ENCODE measurements around the gene UNG. TPM values are rescaled to one million over a fixed set of nuclear protein-coding genes. Genes with fewer than 3 reads are reported as not detected.

Gene UNG
- total and polyA plus RNA-seq, 2 experiments from 2014 or later: 90.5 to 209 TPM

DNA sequence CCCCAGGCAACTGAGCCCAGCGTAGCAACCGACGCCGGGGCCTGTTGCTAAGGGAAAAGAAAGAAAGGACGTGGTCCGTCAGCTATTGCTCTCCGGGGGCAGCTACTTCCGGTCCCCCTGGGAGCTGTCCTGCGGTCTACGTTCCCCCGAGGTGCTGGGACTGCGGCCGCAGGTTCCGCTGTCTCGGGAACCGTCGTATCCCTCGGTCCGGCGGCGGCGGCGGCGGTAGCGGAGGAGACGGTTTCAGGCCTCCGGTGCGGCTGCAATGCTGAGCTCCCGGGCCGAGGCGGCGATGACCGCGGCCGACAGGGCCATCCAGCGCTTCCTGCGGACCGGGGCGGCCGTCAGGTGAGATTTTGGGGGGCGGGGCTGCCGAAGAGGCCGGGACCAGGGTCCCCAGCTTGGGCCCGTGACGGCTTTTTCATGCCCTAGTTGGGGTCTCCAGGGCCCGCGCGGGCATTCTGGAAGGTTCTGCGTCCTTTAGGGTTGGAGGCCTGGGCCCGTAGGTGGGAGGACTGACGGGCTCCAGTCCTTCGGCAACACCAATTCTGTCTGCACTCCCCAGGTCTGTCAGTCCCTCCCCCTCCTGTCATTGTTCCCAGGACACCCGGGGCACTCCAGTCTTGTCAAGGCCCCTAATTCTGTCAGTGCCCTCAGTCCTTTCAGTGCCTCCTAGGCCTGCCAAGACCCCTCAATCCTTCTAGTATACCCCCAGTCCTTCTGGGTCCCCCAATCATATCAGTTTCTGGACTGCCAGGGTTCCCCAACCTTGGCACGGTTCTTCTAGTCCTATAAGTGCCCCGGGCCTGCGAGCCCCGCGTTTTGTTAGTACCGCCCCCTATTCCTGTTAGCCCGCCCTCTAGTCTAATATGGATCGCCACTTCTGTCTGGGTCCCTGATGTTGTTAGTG, 44.7 kb upstream of the UNG start, which contains the start of gene USP30 (continued):
- TF ChIP-seq, protein P1, sequence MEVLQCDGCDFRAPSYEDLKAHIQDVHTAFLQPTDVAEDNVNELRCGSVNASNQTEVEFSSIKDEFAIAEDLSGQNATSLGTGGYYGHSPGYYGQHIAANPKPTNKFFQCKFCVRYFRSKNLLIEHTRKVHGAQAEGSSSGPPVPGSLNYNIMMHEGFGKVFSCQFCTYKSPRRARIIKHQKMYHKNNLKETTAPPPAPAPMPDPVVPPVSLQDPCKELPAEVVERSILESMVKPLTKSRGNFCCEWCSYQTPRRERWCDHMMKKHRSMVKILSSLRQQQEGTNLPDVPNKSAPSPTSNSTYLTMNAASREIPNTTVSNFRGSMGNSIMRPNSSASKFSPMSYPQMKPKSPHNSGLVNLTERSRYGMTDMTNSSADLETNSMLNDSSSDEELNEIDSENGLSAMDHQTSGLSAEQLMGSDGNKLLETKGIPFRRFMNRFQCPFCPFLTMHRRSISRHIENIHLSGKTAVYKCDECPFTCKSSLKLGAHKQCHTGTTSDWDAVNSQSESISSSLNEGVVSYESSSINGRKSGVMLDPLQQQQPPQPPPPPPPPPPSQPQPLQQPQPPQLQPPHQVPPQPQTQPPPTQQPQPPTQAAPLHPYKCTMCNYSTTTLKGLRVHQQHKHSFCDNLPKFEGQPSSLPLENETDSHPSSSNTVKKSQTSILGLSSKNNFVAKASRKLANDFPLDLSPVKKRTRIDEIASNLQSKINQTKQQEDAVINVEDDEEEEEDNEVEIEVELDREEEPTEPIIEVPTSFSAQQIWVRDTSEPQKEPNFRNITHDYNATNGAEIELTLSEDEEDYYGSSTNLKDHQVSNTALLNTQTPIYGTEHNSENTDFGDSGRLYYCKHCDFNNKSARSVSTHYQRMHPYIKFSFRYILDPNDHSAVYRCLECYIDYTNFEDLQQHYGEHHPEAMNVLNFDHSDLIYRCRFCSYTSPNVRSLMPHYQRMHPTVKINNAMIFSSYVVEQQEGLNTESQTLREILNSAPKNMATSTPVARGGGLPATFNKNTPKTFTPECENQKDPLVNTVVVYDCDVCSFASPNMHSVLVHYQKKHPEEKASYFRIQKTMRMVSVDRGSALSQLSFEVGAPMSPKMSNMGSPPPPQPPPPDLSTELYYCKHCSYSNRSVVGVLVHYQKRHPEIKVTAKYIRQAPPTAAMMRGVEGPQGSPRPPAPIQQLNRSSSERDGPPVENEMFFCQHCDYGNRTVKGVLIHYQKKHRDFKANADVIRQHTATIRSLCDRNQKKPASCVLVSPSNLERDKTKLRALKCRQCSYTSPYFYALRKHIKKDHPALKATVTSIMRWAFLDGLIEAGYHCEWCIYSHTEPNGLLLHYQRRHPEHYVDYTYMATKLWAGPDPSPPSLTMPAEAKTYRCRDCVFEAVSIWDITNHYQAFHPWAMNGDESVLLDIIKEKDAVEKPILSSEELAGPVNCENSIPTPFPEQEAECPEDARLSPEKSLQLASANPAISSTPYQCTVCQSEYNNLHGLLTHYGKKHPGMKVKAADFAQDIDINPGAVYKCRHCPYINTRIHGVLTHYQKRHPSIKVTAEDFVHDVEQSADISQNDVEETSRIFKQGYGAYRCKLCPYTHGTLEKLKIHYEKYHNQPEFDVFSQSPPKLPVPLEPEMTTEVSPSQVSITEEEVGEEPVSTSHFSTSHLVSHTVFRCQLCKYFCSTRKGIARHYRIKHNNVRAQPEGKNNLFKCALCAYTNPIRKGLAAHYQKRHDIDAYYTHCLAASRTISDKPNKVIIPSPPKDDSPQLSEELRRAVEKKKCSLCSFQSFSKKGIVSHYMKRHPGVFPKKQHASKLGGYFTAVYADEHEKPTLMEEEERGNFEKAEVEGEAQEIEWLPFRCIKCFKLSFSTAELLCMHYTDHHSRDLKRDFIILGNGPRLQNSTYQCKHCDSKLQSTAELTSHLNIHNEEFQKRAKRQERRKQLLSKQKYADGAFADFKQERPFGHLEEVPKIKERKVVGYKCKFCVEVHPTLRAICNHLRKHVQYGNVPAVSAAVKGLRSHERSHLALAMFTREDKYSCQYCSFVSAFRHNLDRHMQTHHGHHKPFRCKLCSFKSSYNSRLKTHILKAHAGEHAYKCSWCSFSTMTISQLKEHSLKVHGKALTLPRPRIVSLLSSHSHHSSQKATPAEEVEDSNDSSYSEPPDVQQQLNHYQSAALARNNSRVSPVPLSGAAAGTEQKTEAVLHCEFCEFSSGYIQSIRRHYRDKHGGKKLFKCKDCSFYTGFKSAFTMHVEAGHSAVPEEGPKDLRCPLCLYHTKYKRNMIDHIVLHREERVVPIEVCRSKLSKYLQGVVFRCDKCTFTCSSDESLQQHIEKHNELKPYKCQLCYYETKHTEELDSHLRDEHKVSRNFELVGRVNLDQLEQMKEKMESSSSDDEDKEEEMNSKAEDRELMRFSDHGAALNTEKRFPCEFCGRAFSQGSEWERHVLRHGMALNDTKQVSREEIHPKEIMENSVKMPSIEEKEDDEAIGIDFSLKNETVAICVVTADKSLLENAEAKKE (CRISPR knock-in tag; IDR thresholded peaks at IDR 0.05): no peak
- TF ChIP-seq POLR2AphosphoS5 (IDR thresholded peaks at IDR 0.05; ENCODE audit: low read depth) (peak; percentile 52; the same call in 1 of the 2 replicates), EZH2 (IDR thresholded peaks at IDR 0.05; ENCODE audit: low read depth, unreplicated experiment) (no peak), NANOG (IDR thresholded peaks at IDR 0.05; ENCODE audit: borderline replicate concordance) (peak; percentile 34; the same call in 1 of the 2 replicates), STAT1 (IDR thresholded peaks at IDR 0.05; ENCODE audit: unreplicated experiment) (no peak), ZNF114 (CRISPR knock-in tag; IDR thresholded peaks at IDR 0.05) (no peak), EZH2phosphoT487 (IDR thresholded peaks at IDR 0.05; ENCODE audit: unreplicated experiment) (no peak)
